SU-DHL-6 (cell line): ENCODE data around the gene PECR.

Experiments
- EZH2phosphoT487 ChIP-seq: fragments of 200-600 bp; sonication (generic), shearing (Covaris generic); conservative IDR thresholded peaks from 2 replicates; pipeline ENCODE4 v1.6.1; 2018; ENCODE audit warnings: mild to moderate bottlenecking, antibody characterized with exemption, low read length, moderate library complexity, mixed read lengths
- TF ChIP-seq, protein P1 (sequence below): fragments of 200-600 bp; sonication (generic); IDR thresholded peaks from one replicate; pipeline ENCODE4 v1.5.1; 2017; ENCODE audit warnings: antibody characterized with exemption, mild to moderate bottlenecking, low read length, moderate library complexity; ENCODE audit not compliant: insufficient read depth, poor library complexity, severe bottlenecking

- TF ChIP-seq, protein P1, sequence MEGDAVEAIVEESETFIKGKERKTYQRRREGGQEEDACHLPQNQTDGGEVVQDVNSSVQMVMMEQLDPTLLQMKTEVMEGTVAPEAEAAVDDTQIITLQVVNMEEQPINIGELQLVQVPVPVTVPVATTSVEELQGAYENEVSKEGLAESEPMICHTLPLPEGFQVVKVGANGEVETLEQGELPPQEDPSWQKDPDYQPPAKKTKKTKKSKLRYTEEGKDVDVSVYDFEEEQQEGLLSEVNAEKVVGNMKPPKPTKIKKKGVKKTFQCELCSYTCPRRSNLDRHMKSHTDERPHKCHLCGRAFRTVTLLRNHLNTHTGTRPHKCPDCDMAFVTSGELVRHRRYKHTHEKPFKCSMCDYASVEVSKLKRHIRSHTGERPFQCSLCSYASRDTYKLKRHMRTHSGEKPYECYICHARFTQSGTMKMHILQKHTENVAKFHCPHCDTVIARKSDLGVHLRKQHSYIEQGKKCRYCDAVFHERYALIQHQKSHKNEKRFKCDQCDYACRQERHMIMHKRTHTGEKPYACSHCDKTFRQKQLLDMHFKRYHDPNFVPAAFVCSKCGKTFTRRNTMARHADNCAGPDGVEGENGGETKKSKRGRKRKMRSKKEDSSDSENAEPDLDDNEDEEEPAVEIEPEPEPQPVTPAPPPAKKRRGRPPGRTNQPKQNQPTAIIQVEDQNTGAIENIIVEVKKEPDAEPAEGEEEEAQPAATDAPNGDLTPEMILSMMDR = no peak
- TF ChIP-seq EZH2phosphoT487 = no peak
These were observed 597 bp downstream of the PECR start for GRCh38 chr2:216081012-216081411.
